AG04450 (cell line): ENCODE data around the gene PREX1. TPM values are rescaled to one million over a fixed set of nuclear protein-coding genes. Genes with fewer than 3 reads are reported as not detected.

Experiments
- CTCF ChIA-PET: fragments of 300-600, 350-600 bp; formaldehyde crosslinking; extraction: SDS; loops from one replicate; lab custom pipeline; 2022; ENCODE audit warnings: antibody characterized with exemption, inconsistent platforms; lab: Charles Lee
- POLR2A ChIA-PET: fragments of 350-600 bp; formaldehyde crosslinking; extraction: SDS; loops from one replicate; lab custom pipeline; 2021; ENCODE audit warnings: antibody characterized with exemption, inconsistent platforms; lab: Yijun Ruan, JAX
- DNase-seq: peaks from one replicate; pipeline ENCODE4 v3.0.0-alpha.2; 2011; ENCODE audit warnings: low read depth, low spot score
- H3K27ac ChIP-seq: one replicate; pipeline ENCODE4 v1.5.1; 2012; ENCODE audit warnings: low read depth, low read length, control low read depth
- H3K27me3 ChIP-seq: one replicate; pipeline ENCODE4 v1.6.0; 2012; ENCODE audit warnings: low read length; ENCODE audit not compliant: control insufficient read depth, insufficient read depth
- H3K4me3 ChIP-seq: 2 replicates; pipeline ENCODE4 v1.5.1; 2011; ENCODE audit warnings: mild to moderate bottlenecking, low read depth, low read length, control low read depth
- H3K9me3 ChIP-seq: 2 replicates; pipeline ENCODE4 v1.5.1; 2012; ENCODE audit warnings: low read length; ENCODE audit not compliant: control insufficient read depth, insufficient read depth
- polyA plus RNA-seq: library from polyadenylated mRNA; depleted of rRNA; stranded (reverse); fragments of >200 nt; gene quantifications from 2 replicates; pipeline ENCODE4 v1.2.3, GENCODE V29; 2011
- TF ChIP-seq, protein P1 (sequence below): IDR thresholded peaks from 2 replicates; pipeline ENCODE4 v1.5.1; 2011; ENCODE audit warnings: low read depth, low read length, control low read depth, inconsistent platforms

Gene PREX1
- polyA plus RNA-seq, 1 experiment: 0.69 TPM

DNA sequence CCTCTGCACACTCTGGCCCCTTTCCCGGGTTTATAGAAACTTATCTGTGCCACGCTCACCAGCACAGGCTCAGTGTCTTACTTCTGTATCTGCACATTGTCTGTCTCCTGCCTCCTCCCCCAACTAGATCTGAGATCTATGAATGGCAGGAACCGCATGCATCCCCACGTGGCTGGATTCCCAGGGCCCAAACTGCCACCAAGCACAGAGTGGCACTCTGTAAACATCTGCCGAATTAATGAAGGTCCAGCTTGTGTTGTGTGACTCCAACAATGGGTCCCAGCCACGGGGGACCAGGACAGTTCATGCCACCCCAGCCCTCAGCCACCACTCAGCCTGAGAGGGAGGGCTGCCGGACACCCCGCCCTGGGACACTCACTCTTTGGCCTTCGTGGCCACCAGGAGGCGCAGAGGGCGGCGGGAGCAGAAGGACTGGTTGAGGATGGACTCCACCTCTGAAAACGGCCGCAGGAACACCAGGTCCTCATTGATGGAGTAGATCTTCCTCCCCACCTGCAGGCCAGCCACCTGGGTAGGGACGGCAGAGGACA lies 171.1 kb downstream of the PREX1 start:
- Histone ChIP-seq H3K27ac (no peak overlapping the region), H3K4me3 (no peak overlapping the region), H3K9me3 (no peaks in the 10 kb centered on the region; the same call in 1 of the 2 replicates), H3K27me3 (peaks cover 3% of the 10 kb centered on the region)
- ChIA-PET CTCF (interaction anchor here (0.7 to 8.3 kb wide), 22 partner anchors 9 to 328 kb away, joined by 3 to 401 read pairs (median 6); partner anchors contain the start of genes ARFGEF2 and PREX1), POLR2A (no interaction called here)
- TF ChIP-seq, protein P1, sequence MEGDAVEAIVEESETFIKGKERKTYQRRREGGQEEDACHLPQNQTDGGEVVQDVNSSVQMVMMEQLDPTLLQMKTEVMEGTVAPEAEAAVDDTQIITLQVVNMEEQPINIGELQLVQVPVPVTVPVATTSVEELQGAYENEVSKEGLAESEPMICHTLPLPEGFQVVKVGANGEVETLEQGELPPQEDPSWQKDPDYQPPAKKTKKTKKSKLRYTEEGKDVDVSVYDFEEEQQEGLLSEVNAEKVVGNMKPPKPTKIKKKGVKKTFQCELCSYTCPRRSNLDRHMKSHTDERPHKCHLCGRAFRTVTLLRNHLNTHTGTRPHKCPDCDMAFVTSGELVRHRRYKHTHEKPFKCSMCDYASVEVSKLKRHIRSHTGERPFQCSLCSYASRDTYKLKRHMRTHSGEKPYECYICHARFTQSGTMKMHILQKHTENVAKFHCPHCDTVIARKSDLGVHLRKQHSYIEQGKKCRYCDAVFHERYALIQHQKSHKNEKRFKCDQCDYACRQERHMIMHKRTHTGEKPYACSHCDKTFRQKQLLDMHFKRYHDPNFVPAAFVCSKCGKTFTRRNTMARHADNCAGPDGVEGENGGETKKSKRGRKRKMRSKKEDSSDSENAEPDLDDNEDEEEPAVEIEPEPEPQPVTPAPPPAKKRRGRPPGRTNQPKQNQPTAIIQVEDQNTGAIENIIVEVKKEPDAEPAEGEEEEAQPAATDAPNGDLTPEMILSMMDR: no peak
- DNase-seq: no peak

DNA sequence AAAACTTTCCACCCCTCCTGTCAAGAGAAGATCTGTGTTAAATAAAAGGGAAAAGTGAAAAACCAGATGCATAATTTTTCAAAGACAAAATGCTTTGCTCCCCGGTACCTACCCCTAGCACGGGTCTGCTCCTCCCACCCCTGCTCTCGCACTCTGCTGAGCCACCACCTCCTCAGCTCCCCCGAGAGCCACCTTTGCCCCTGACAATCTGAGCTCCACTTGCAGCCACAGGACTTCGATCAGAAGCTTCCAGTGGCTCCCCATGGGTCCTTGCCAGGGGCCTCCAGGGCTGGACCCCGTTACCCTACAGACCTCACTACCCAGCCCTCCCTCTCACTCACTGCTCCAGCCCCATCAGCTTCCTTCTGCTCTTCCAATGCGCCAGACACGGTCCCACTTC lies 171.7 kb downstream of the PREX1 start:
- POLR2A ChIA-PET: no interaction called here
- Histone ChIP-seq H3K27ac (no peak overlapping the region), H3K9me3 (no peaks in the 10 kb centered on the region; the same call in 1 of the 2 replicates), H3K4me3 (no peak overlapping the region), H3K27me3 (peaks cover 3% of the 10 kb centered on the region)
- TF ChIP-seq, protein P1: no peak
- CTCF ChIA-PET: interaction anchor here (0.6 to 8.3 kb wide), 7 partner anchors 12 to 270 kb away, joined by 3 to 401 read pairs (median 11); no protein-coding TSS in a partner anchor
- DNase-seq: no peak

DNA sequence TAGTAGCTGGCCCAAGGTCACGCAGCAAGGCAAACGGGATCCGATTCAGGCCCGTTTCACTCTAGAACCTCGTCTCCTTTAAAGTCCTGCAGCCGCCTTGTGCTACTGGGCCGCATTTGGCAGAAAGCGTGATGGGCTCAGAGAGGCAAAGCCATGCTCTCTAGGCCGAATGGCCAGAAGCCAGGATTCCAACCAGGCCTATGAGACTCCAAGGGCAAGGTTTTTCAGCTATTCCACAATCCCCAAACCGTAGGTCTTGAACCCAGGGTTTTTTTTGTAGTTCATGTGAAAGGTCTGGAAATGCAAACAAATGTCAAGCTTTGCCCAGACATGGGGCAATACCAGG lies 174.1 kb downstream of the PREX1 start:
- CTCF ChIA-PET: interaction anchor here (0.8 kb wide), 1 partner anchor 251 kb away, joined by 9 read pairs; no protein-coding TSS in a partner anchor
- H3K4me3 ChIP-seq: no peak overlapping the region
- H3K9me3 ChIP-seq: no peaks in the 10 kb centered on the region; the same call in 1 of the 2 replicates
- TF ChIP-seq, protein P1: no peak
- H3K27me3 ChIP-seq: peaks cover 3% of the 10 kb centered on the region
- DNase-seq: no peak
- POLR2A ChIA-PET: no interaction called here
- no peak overlapping the region for H3K27ac ChIP-seq

DNA sequence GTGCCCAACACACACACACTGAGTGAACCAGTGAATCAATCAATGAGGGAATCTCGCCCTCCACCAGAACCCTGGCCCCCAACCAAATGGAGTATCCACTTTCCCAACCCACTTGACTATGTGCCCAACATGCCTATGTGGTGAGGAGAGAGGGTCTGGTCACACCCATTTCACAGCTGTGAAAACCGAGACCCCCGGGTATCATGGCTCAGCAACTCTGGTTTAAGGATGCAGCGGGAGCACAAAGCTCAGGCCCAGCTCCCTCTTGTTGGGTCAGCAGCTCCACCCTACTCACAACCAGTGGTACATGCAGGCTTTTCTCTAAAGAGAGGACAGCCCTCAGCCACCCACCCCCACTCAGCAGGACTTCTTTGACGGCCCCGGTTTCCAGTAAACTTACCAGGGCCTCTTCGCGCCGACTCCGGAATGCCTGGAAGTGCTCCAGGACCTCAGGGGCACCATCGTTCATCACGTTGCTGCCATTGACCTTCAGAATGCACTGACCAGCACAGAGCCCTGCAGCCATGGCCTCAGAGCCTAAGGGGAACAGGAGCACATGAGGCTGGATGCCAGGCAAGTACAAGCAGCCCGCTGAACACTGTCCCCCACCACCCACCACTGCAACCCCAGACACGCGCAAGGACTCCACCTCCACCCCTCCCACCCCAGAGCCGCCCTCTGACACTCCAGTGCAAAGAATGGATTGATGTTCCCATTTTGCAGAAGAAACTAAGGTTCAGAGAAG lies 174.7 kb downstream of the PREX1 start:
- TF ChIP-seq, protein P1: no peak
- DNase-seq: no peak
- peaks cover 3% of the 10 kb centered on the region for H3K27me3 ChIP-seq
- CTCF ChIA-PET: interaction anchor here (0.6 to 1.2 kb wide), 4 partner anchors 117 to 990 kb away, joined by 3 to 9 read pairs (median 4); no protein-coding TSS in a partner anchor
- no peak overlapping the region for H3K4me3 ChIP-seq
- H3K9me3 ChIP-seq: no peaks in the 10 kb centered on the region; the same call in 1 of the 2 replicates
- POLR2A ChIA-PET: no interaction called here
- H3K27ac ChIP-seq: no peak overlapping the region

DNA sequence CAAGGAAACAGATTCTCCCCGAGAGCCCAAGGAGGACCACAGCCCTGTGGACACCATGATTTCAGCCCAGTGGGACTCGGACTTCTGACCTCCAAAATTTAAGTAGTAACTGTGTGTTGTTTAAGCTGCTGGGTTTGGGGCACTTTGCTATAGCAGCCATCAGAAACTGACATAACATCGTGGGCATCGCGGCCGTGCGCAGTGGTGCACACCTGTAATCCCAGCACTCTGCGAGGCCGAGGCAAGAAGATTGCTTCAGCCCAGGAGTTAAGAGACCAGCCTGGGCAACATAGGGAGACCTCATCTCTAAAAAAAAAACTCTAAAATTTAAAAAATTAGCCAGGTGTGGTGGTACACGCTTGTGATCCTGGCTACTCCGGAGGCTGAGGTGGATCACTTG lies 175.8 kb downstream of the PREX1 start:
- ChIA-PET CTCF (interaction anchor here (1.2 kb wide), 1 partner anchor 118 kb away, joined by 3 read pairs; no protein-coding TSS in a partner anchor), POLR2A (no interaction called here)

More for the DNA sequence above, 175.8 kb downstream of the PREX1 start:
- H3K4me3 ChIP-seq: no peak overlapping the region
- no peak for DNase-seq
- peaks cover 3% of the 10 kb centered on the region for H3K27me3 ChIP-seq
- TF ChIP-seq, protein P1: no peak
- no peaks in the 10 kb centered on the region for H3K9me3 ChIP-seq
- no peak overlapping the region for H3K27ac ChIP-seq
